Gastroesophageal sphincter (tissue), 4 donors: ENCODE measurements around the gene CFAP69. TPM values are rescaled to one million over a fixed set of nuclear protein-coding genes. Genes with fewer than 3 reads are reported as not detected.

Experiments
- ATAC-seq: fragments of 150-250 bp; one replicate; pipeline ENCODE4 v1.9.1; 2016; ENCODE audit warnings: mild to moderate bottlenecking, moderate library complexity
- H3K27ac ChIP-seq, 4 donors: fragments of 200-600 bp; sonication (generic) in 3 of 4; 1 replicate in 3 of 4; 2 replicates in 1 of 4; pipeline ENCODE4 v1.5.1; 2016 to 2019
- H3K27me3 ChIP-seq: fragments of 200-600 bp; sonication (generic); one replicate; pipeline ENCODE4 v1.5.1; 2019
- H3K36me3 ChIP-seq, 2 donors: fragments of 200-600 bp; sonication (generic); one replicate each; pipeline ENCODE4 v1.5.1; 2019; ENCODE audit warnings: control low read depth in 1 of 2
- H3K4me1 ChIP-seq, 3 donors: fragments of 200-600 bp; sonication (generic); 1 replicate in 2 of 3; 2 replicates in 1 of 3; pipeline ENCODE4 v1.5.1; 2016 to 2019; ENCODE audit warnings: control low read depth in 2 of 3
- H3K4me3 ChIP-seq, 2 donors: fragments of 200-600 bp; sonication (generic); one replicate each; pipeline ENCODE4 v1.5.1; 2019; ENCODE audit warnings: mild to moderate bottlenecking in 1 of 2, moderate library complexity in 1 of 2
- H3K9me3 ChIP-seq, 3 donors: fragments of 200-600 bp; sonication (generic); one replicate each; pipeline ENCODE4 v1.5.1; 2017 to 2019; ENCODE audit warnings: control low read depth in 2 of 3
- EP300 ChIP-seq: sonication (generic); formaldehyde crosslinking; IDR thresholded peaks from one replicate; pipeline ENCODE4 v1.6.1; 2017; ENCODE audit warnings: antibody characterized with exemption, mild to moderate bottlenecking
- POLR2A ChIP-seq, 2 donors: fragments of 450-650 bp; IDR thresholded peaks; one replicate each; pipeline ENCODE4 v1.6.1; 2017; ENCODE audit warnings: antibody characterized with exemption in 2 of 2, mild to moderate bottlenecking in 2 of 2, moderate library complexity in 1 of 2
- POLR2AphosphoS5 ChIP-seq: sonication (generic); formaldehyde crosslinking; IDR thresholded peaks from one replicate; pipeline ENCODE4 v1.6.1; 2017; ENCODE audit warnings: antibody characterized with exemption
- WGBS, 2 donors: methylation state at CpG; one replicate each; pipeline ENCODE4 v1.1.5; 2018; ENCODE audit warnings: low coverage in 1 of 2; 5-methylcytosine and 5-hydroxymethylcytosine counted together
- total RNA-seq, 4 donors: library from RNA; depleted of rRNA; stranded (reverse); fragments of >200 nt; gene quantifications; one replicate each; pipeline ENCODE4 v1.1.0, GENCODE V29; 2016
- TF ChIP-seq, protein P1 (sequence below), 4 experiments: fragments of 200-600 bp in 2 of 4; fragments of 450-650 bp in 2 of 4; sonication (generic) in 1 of 4; IDR thresholded peaks; one replicate each; pipeline ENCODE4 v1.5.1; 2017 to 2019; ENCODE audit warnings: antibody characterized with exemption in 4 of 4, mild to moderate bottlenecking in 2 of 4, moderate library complexity in 2 of 4

Gene CFAP69
- total RNA-seq, 4 donors from 2014 or later: 6.1 to 11.5 (median 7.2) TPM

DNA sequence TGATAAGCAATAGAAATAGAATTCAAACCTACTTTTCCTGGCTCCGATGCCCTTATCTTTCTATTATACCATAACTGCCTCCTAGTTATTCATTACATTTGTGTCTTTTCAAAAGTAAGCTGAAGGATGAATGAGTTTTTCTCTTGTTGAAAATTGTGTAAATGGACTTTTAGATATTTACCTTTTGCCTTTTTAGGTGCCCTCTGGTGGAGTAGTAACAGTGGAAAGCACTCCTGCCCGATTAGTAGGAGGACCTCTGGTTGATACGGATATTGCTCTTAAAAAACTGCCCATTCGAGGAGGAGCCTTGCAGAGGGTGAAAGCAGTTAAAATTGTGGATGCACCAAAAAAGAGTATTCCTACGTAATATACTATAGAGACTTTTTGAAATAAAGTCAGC, 64.9 kb downstream of the CFAP69 start:
- Histone ChIP-seq H3K4me1 (no peaks in the 10 kb centered on the region), H3K27ac (no peak overlapping the region), H3K9me3 (no peaks in the 10 kb centered on the region), H3K36me3 (peaks cover 0 to 57% of the 10 kb centered on the region in 2 donors), H3K27me3 (no peaks in the 10 kb centered on the region), H3K4me3 (no peak overlapping the region)
- 81 to 93% methylated on average over 4 to 5 of the region's 5 CpGs for WGBS, 2 donors
- ATAC-seq: no peak
- TF ChIP-seq EP300 (no peak), POLR2A (IDR thresholded peaks at IDR 0.05) (no peak), POLR2AphosphoS5 (no peak)
- TF ChIP-seq, protein P1, sequence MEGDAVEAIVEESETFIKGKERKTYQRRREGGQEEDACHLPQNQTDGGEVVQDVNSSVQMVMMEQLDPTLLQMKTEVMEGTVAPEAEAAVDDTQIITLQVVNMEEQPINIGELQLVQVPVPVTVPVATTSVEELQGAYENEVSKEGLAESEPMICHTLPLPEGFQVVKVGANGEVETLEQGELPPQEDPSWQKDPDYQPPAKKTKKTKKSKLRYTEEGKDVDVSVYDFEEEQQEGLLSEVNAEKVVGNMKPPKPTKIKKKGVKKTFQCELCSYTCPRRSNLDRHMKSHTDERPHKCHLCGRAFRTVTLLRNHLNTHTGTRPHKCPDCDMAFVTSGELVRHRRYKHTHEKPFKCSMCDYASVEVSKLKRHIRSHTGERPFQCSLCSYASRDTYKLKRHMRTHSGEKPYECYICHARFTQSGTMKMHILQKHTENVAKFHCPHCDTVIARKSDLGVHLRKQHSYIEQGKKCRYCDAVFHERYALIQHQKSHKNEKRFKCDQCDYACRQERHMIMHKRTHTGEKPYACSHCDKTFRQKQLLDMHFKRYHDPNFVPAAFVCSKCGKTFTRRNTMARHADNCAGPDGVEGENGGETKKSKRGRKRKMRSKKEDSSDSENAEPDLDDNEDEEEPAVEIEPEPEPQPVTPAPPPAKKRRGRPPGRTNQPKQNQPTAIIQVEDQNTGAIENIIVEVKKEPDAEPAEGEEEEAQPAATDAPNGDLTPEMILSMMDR (IDR thresholded peaks at IDR 0.05): no peak

DNA sequence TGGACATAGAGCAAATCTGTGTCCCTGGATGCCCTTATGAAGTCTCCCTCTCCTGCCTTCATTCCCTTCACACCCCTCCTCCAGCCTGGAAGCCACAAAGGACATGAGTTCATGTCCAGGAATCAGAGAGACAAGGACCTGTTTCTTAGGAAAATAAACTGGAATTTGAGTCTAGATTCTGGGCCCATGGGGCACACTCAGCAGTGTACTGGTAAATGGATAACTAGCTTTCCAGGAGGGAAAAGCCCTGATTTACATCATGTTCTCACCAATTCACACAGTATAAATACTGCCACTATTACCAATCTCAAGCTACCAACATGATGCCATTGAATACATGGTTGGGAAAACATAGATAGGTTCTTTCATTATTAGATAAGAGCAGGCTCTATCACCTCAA, 66.2 kb downstream of the CFAP69 start:
- no peaks in the 10 kb centered on the region for H3K9me3 ChIP-seq
- H3K27me3 ChIP-seq: no peaks in the 10 kb centered on the region
- no peaks in the 10 kb centered on the region for H3K4me1 ChIP-seq
- no peak for TF ChIP-seq EP300
- TF ChIP-seq, protein P1 (IDR thresholded peaks at IDR 0.05): no peak
- TF ChIP-seq POLR2AphosphoS5: no peak
- no peak for TF ChIP-seq POLR2A (IDR thresholded peaks at IDR 0.05)
- ATAC-seq: no peak
- no peak overlapping the region for H3K4me3 ChIP-seq
- no peak overlapping the region for H3K27ac ChIP-seq
- peaks cover 0 to 48% of the 10 kb centered on the region in 2 donors for H3K36me3 ChIP-seq

DNA sequence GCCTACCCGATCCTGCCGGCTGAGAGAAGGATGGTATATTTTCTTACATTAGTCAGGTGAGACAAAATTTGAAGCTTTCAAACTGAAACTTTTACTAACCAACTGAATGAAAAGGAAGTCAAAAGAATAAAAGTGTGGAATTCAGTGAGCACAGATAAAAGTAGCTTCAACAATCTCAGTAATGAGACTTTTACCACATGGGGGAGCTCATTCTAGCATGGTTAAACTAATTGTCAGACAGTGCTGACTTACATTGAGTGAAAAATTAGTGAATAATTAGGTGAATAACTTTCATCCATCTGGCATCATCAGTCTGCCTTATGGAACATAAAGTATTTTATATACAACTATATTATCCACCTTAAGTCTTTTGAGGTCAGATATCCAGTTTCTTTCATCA, 67.8 kb downstream of the CFAP69 start:
- Histone ChIP-seq H3K27ac (no peak overlapping the region), H3K4me1 (no peaks in the 10 kb centered on the region), H3K9me3 (no peaks in the 10 kb centered on the region), H3K36me3 (peaks cover 0 to 34% of the 10 kb centered on the region in 2 donors), H3K27me3 (no peaks in the 10 kb centered on the region), H3K4me3 (no peak overlapping the region)
- ATAC-seq: no peak
- 75 to 94% methylated on average over 2 of the region's 2 CpGs for WGBS, 2 donors
- TF ChIP-seq, protein P1 (IDR thresholded peaks at IDR 0.05): peak in 1 of 4 experiments; percentile 16
- TF ChIP-seq POLR2AphosphoS5: no peak

DNA sequence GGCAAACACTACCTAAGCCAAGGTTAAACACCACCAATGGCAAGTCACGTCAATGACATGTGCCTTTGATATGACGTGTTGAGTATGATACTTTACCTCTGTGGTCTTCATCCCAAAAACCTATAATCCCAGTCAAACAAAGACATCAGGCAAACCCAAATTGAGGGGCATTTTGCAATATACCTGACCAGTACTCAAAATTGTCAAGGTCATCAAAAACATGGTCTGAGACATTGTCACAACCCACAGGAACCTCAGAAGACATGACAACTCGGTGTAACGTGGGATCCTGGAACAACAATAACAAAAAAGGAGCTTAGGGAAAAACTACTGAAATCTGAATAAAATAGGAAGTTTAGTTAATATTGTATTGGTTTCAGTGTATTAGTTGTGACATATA, 68.9 kb downstream of the CFAP69 start:
- H3K27me3 ChIP-seq: no peaks in the 10 kb centered on the region
- H3K4me1 ChIP-seq: no peaks in the 10 kb centered on the region
- no peak overlapping the region for H3K4me3 ChIP-seq
- no peak overlapping the region for H3K27ac ChIP-seq
- no peaks in the 10 kb centered on the region for H3K9me3 ChIP-seq
- no peak for ATAC-seq
- TF ChIP-seq POLR2AphosphoS5: no peak
- TF ChIP-seq, protein P1 (IDR thresholded peaks at IDR 0.05): no peak
- TF ChIP-seq EP300: no peak
- no peak for TF ChIP-seq POLR2A (IDR thresholded peaks at IDR 0.05)
- WGBS, 2 donors: 59 to 100% methylated on average over 2 to 4 of the region's 4 CpGs
- H3K36me3 ChIP-seq: peaks cover 0 to 24% of the 10 kb centered on the region in 2 donors

DNA sequence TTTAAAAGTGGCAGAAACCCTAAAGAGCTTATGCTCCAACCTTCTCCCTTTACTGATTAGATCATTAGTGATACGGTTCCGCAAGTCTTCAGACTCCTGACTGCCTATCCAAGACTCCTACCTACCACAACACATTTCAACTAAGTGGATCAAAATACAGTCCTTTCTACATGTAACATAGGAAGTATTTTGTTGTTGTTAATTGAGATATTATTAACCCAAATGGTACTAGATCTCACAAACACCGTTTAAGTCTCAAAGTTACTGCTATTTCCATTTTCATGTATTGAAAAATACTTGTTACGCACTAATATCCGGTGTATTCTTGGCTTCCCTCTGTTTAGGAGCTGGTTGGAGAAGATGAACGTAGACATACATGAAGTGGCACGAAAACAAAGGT, 75.0 kb downstream of the CFAP69 start:
- 87 to 88% methylated on average over 7 of the region's 7 CpGs for WGBS, 2 donors
- TF ChIP-seq, protein P1 (IDR thresholded peaks at IDR 0.05): no peak
- no peak for TF ChIP-seq POLR2A (IDR thresholded peaks at IDR 0.05)
- no peak for TF ChIP-seq POLR2AphosphoS5
- TF ChIP-seq EP300: no peak
- no peaks in the 10 kb centered on the region for H3K9me3 ChIP-seq
- peaks cover 0 to 10% (median 5%) of the 10 kb centered on the region in 3 donors for H3K4me1 ChIP-seq
- no peak overlapping the region for H3K4me3 ChIP-seq
- H3K27me3 ChIP-seq: peaks cover 42% of the 10 kb centered on the region
- no peak for ATAC-seq
- no peaks in the 10 kb centered on the region for H3K36me3 ChIP-seq
- no peak overlapping the region for H3K27ac ChIP-seq
